Colonic mucosa (tissue), 4 donors: ENCODE results near the gene ATP9B. TPM values are rescaled to one million over a fixed set of nuclear protein-coding genes. Genes with fewer than 3 reads are reported as not detected.
A peak's percentile ranks its signal among the peaks of the same experiment; 100 is the strongest.

ENCODE experiments used
- DNase-seq: peaks from one replicate; pipeline ENCODE4 v3.0.0-alpha.2; 2020
- H3K27ac ChIP-seq: fragments of 200-600 bp; one replicate; pipeline ENCODE4 v1.8.0; 2021
- H3K27me3 ChIP-seq: fragments of 200-600 bp; one replicate; pipeline ENCODE4 v1.8.0; 2021
- H3K36me3 ChIP-seq: fragments of 200-600 bp; one replicate; pipeline ENCODE4 v1.8.0; 2021
- H3K4me1 ChIP-seq: fragments of 200-600 bp; one replicate; pipeline ENCODE4 v1.8.0; 2021; ENCODE audit warnings: mild to moderate bottlenecking
- H3K4me3 ChIP-seq: fragments of 200-600 bp; one replicate; pipeline ENCODE4 v1.8.0; 2021
- H3K9ac ChIP-seq, 2 donors: one replicate each; pipeline ENCODE4 v1.7.0; 2013; ENCODE audit warnings: control low read depth in 2 of 2, low read depth in 2 of 2, low read length in 2 of 2
- H3K9me3 ChIP-seq: fragments of 200-600 bp; one replicate; pipeline ENCODE4 v1.8.0; 2021
- intact Hi-C: fragments of 100-400 bp; cut with DNase I; formaldehyde crosslinking; loops from one replicate; pipeline ENCODE4 v1.14.1; 2022
- total RNA-seq, 2 donors: library from RNA; stranded (reverse); fragmentation: NEBNext Ultra II Directional in 1 of 2; extraction: Animal tissue kit (Norgen Biotek cat#: 25700) in 1 of 2; gene quantifications; one replicate each; pipeline ENCODE4 v1.2.1, GENCODE V29; 2021
- TF ChIP-seq, protein P1 (sequence below): fragments of 200-600 bp; IDR thresholded peaks from one replicate; pipeline ENCODE4 v1.8.0; 2022; ENCODE audit warnings: antibody characterized with exemption, mild to moderate bottlenecking
- donor health status: healthy.
- donor health status: DM: no; HTN: no; CAD: no.
- donor health status: DM: no; HTN: no; CAD: no.

ATP9B gene
- total RNA-seq, 2 donors from 2014 or later: 20.4 to 30.3 TPM

- Histone ChIP-seq H3K4me3 (no peak overlapping the region), H3K4me1 (no peaks in the 10 kb centered on the region), H3K27ac (no peak overlapping the region), H3K36me3 (no peaks in the 10 kb centered on the region), H3K27me3 (no peaks in the 10 kb centered on the region), H3K9ac (no peak overlapping the region), H3K9me3 (no peaks in the 10 kb centered on the region)
- intact Hi-C loops: loop anchor here (5.0 kb wide), 1 partner anchor 144 kb away; no protein-coding TSS in a partner anchor
- DNase-seq: no peak
- TF ChIP-seq, protein P1, sequence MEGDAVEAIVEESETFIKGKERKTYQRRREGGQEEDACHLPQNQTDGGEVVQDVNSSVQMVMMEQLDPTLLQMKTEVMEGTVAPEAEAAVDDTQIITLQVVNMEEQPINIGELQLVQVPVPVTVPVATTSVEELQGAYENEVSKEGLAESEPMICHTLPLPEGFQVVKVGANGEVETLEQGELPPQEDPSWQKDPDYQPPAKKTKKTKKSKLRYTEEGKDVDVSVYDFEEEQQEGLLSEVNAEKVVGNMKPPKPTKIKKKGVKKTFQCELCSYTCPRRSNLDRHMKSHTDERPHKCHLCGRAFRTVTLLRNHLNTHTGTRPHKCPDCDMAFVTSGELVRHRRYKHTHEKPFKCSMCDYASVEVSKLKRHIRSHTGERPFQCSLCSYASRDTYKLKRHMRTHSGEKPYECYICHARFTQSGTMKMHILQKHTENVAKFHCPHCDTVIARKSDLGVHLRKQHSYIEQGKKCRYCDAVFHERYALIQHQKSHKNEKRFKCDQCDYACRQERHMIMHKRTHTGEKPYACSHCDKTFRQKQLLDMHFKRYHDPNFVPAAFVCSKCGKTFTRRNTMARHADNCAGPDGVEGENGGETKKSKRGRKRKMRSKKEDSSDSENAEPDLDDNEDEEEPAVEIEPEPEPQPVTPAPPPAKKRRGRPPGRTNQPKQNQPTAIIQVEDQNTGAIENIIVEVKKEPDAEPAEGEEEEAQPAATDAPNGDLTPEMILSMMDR: no peak
These were observed 314.3 kb downstream of the ATP9B start for GRCh38 chr18:79383388-79384056.

DNA sequence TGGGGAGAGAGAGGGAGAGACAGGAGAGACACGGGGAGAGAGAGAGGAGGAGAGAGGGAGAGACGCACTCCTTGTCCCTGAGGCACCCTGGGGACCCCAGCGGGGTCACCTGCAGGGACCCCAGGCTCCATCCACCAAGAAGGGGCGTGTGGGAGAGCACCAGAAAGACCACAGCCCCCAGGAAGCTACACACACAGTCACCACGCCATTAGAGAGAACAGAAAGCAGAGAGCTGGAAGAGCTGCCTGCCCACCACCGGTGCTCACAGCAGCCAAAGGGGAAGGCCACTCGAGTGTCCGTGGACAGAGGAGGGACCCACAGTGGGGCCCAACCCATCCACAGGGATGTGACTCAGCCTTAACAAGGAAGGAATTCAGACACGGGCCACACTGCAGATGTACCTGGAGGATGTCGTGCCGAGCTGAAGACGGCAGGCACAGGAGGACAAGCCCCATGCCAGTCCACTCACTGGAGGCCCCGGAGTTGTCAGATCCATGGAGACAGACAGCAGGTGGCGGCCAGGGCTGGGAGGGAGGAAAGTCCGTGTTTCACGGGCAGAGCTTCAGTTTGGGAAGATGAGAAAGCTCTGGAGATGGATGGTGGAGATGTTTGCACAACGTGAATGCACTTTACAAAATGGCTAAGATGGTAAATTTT is 315.1 kb downstream of the ATP9B start:
- no peak overlapping the region for H3K4me3 ChIP-seq
- H3K9me3 ChIP-seq: no peaks in the 10 kb centered on the region
- no peaks in the 10 kb centered on the region for H3K4me1 ChIP-seq
- H3K27me3 ChIP-seq: no peaks in the 10 kb centered on the region
- TF ChIP-seq, protein P1: no peak
- H3K27ac ChIP-seq: no peak overlapping the region
- intact Hi-C loops: loop anchor here (5.0 kb wide), 1 partner anchor 143 kb away; no protein-coding TSS in a partner anchor
- no peaks in the 10 kb centered on the region for H3K36me3 ChIP-seq
- no peak overlapping the region for H3K9ac ChIP-seq
- DNase-seq: peak; percentile 17

GRCh38 chr18:79384834-79385233 is 315.6 kb downstream of the ATP9B start:
- DNase-seq: no peak
- H3K27ac ChIP-seq: no peak overlapping the region
- H3K9me3 ChIP-seq: no peaks in the 10 kb centered on the region
- no peaks in the 10 kb centered on the region for H3K4me1 ChIP-seq
- H3K9ac ChIP-seq: no peak overlapping the region
- no peak overlapping the region for H3K4me3 ChIP-seq
- H3K36me3 ChIP-seq: no peaks in the 10 kb centered on the region
- TF ChIP-seq, protein P1: no peak
- H3K27me3 ChIP-seq: no peaks in the 10 kb centered on the region
- intact Hi-C loops: loop anchor here (5.0 kb wide), 1 partner anchor 142 kb away; no protein-coding TSS in a partner anchor

DNA sequence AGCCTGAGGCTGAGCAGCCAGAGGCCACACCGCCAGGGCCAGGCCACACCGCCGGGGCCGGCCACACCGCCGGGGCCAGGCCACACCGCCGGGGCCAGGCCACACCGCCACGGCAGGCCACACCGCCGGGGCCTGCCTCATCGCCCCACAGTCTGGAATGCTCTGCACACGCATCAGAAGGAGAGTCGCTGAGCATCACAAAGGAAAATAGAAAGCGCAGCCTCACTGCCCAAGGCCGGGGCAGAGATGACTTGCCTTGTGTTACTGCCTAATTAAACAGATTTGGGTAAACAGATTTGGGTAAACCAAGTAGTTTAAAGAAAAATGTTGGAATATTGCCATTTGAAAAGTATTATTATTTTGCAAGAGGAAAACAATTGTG is 316.1 kb downstream of the ATP9B start:
- no peak overlapping the region for H3K27ac ChIP-seq
- H3K36me3 ChIP-seq: no peaks in the 10 kb centered on the region
- no peak overlapping the region for H3K9ac ChIP-seq
- H3K4me1 ChIP-seq: no peaks in the 10 kb centered on the region
- no peak overlapping the region for H3K4me3 ChIP-seq
- H3K9me3 ChIP-seq: no peaks in the 10 kb centered on the region
- TF ChIP-seq, protein P1: no peak
- intact Hi-C loops: no loop called here
- no peak for DNase-seq
- H3K27me3 ChIP-seq: no peaks in the 10 kb centered on the region

DNA sequence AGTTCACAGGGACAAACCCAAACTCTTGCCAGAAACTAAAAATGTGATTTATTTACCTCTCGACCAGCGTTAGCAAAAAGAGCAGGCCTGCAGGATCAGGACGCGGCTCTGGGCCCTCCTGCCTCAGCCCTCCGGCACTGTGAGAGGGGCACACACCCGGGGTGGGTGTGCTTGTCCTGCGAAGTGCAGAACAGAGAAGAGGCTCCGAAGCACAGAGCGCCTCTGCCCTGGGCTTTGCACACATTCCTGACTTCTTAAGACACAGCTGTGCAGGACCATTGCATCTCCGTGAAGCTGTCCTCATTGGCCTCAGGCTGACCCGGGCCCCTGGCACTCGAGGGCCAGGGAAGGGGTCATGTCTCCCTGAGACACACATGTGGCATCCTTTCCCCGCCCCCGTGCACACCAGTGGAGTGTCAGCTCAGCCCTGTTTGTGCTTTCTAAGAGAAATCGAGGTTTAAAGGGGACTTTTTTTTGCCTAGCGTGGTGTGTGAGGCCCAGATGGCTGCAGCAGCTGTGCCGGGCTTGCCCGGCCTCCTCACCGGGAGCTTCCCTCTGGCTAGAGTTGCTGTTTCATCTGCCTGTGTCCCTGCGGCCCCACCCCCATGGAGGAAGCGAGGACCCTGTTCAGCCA is 316.6 kb downstream of the ATP9B start:
- DNase-seq: no peak
- no peaks in the 10 kb centered on the region for H3K36me3 ChIP-seq
- TF ChIP-seq, protein P1: no peak
- H3K27ac ChIP-seq: no peak overlapping the region
- H3K9ac ChIP-seq: no peak overlapping the region
- no peak overlapping the region for H3K4me3 ChIP-seq
- intact Hi-C loops: no loop called here
- H3K9me3 ChIP-seq: no peaks in the 10 kb centered on the region
- H3K4me1 ChIP-seq: no peaks in the 10 kb centered on the region
- H3K27me3 ChIP-seq: no peaks in the 10 kb centered on the region
